Astrocyte of the spinal cord (primary cell): Measurements from ENCODE around the gene ERAP2.

Source experiments
- DNase-seq: peaks from one replicate; pipeline ENCODE4 v3.0.0; 2011; ENCODE audit warnings: low read depth, low spot score
- H3K4me3 ChIP-seq: 2 replicates; pipeline ENCODE4 v1.5.1; 2011; ENCODE audit warnings: low read depth, mild to moderate bottlenecking, low read length, moderate library complexity
- CTCF ChIP-seq: IDR thresholded peaks from 2 replicates; pipeline ENCODE4 v1.5.1; 2012; ENCODE audit warnings: low read depth, mild to moderate bottlenecking, low read length, inconsistent platforms
- in situ Hi-C: cut with HindIII; loops from 2 replicates; pipeline ENCODE4 v1.10.0; 2017; ENCODE audit warnings: low sequenced_read_pairs

ERAP2 gene

DNA sequence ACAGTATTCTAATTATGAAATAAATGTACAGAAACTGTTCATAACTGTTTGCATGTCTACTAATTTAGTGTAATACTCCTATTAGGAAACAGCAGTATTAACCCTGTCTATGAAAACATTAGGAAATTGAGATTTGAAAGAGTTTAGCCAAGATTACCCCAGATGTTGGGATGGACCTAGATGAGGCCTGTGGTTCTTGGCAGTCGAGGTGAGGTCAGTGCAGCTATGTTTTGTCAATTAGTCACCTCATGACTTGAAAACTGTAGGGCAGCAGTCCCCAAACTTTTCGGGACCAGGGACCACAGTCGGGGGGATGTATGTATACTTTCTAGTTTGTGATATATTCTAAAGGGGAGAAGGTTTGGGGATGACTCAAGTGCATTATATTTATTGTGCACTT, 64.3 kb downstream of the ERAP2 start:
- no peak for TF ChIP-seq CTCF
- no peak overlapping the region for H3K4me3 ChIP-seq
- in situ Hi-C loops = no loop called here
- peak; percentile 29 for DNase-seq

- no peak for DNase-seq
- H3K4me3 ChIP-seq = no peak overlapping the region
- in situ Hi-C loops = no loop called here
- TF ChIP-seq CTCF = no peak
Observed at GRCh38 chr5:96941140-96941539, 64.8 kb downstream of the ERAP2 start.

DNA sequence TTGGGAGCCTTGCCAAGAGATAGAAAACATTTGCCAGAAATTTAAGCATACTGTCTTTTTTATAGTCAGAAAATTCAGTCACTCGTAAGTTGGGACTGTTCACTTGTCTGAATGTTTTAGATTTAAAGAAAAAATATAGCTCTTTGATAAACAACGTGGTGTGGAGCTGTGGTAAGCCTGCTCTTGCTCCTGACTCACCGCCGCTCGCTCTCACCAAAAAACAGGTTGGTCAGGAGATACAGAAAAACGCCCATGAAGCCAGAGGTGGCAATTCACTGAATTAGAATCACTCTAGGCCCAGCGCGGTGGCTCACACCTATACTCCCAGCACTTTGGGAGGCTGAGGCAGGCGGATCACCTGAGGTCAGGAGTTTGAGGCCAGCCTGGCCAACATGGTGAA, 65.8 kb downstream of the ERAP2 start:
- no peak for DNase-seq
- in situ Hi-C loops = no loop called here
- no peak for TF ChIP-seq CTCF
- H3K4me3 ChIP-seq = no peak overlapping the region

- DNase-seq = peak; percentile 9
- TF ChIP-seq CTCF = no peak
- H3K4me3 ChIP-seq = no peak overlapping the region
- in situ Hi-C loops = no loop called here
Observed at GRCh38 chr5:96942911-96943310, 66.6 kb downstream of the ERAP2 start.

DNA sequence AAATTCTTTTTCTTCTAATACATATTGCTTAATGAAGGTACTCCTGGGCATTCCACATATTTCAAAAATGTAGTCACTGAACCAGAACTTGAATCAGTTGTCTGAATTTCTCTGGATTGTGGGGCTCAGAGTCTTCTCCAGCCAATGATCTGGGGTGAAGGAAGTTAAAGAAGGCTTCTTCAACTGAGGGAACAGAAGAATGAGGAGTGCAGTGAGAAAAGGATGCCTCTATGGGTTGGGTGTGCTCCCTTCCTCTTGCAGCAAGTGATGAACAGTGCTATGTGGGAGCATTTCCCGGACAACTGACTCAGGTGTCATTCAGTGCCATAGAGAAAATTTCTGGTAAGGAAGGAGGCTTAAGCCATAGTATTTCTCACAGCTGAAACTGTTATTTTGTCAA, 67.5 kb downstream of the ERAP2 start:
- no peak for DNase-seq
- H3K4me3 ChIP-seq = no peak overlapping the region
- TF ChIP-seq CTCF = no peak
- in situ Hi-C loops = no loop called here

- no peak for TF ChIP-seq CTCF
- DNase-seq = no peak
- in situ Hi-C loops = no loop called here
- no peak overlapping the region for H3K4me3 ChIP-seq
Observed at GRCh38 chr5:96945144-96945897, 69.0 kb downstream of the ERAP2 start.
